IMR-90 (cell line): ENCODE data around the gene GRPEL2. TPM values are rescaled to one million over a fixed set of nuclear protein-coding genes. Genes with fewer than 3 reads are reported as not detected.

Experiments used
- ATAC-seq: fragments of 200-7000 bp; cut with Tn5 transposase; 2 replicates; pipeline ENCODE4 v1.9.1; 2020; ENCODE audit warnings: low read depth, mild to moderate bottlenecking, moderate library complexity
- BruUV-seq: library from RNA; stranded (reverse); fragments of 400-500 nt; replicated peaks from 2 replicates; lab custom pipeline; 2021; lab: Mats Ljungman, UMichigan
- CTCF ChIA-PET: fragments of 300-600 bp; formaldehyde crosslinking; extraction: SDS; loops from one replicate; lab custom pipeline; 2021; ENCODE audit warnings: antibody characterized with exemption; lab: Yijun Ruan, JAX
- POLR2A ChIA-PET: fragments of 300-600 bp; sonication (Branson Sonifier 250); formaldehyde crosslinking; loops from one replicate; lab custom pipeline; 2022; ENCODE audit warnings: antibody characterized with exemption; ENCODE audit not compliant: unreplicated experiment; lab: Charles Lee
- DNase-seq: peaks from one replicate; pipeline ENCODE4 v3.0.0; 2013
- H2AFZ ChIP-seq: replicated peaks from 2 replicates; pipeline ENCODE3; 2013; ENCODE audit warnings: low read length, mild to moderate bottlenecking; ENCODE audit not compliant: poor library complexity
- H2AK5ac ChIP-seq: 2 replicates; pipeline ENCODE4 v1.6.1; 2013; ENCODE audit warnings: low read depth, low read length, inconsistent platforms
- H2AK9ac ChIP-seq: replicated peaks from 2 replicates; pipeline ENCODE3; 2013; ENCODE audit warnings: mild to moderate bottlenecking, low read depth, low read length, moderate library complexity; ENCODE audit not compliant: poor library complexity
- H2BK120ac ChIP-seq: 2 replicates; pipeline ENCODE4 v1.6.1; 2013; ENCODE audit warnings: low read depth, low read length, inconsistent platforms
- H2BK15ac ChIP-seq: 3 replicates; pipeline ENCODE4 v1.6.1; 2013; ENCODE audit warnings: low read depth, low read length, inconsistent platforms
- H2BK20ac ChIP-seq: 2 replicates; pipeline ENCODE4 v1.6.1; 2013; ENCODE audit warnings: low read depth, mild to moderate bottlenecking, inconsistent platforms, low read length, moderate library complexity
- H2BK5ac ChIP-seq: 2 replicates; pipeline ENCODE4 v1.6.1; 2013; ENCODE audit warnings: mild to moderate bottlenecking, low read depth, low read length, inconsistent platforms; ENCODE audit not compliant: poor library complexity, severe bottlenecking
- H3K14ac ChIP-seq: replicated peaks from 2 replicates; pipeline ENCODE4 v1.6.1; 2013; ENCODE audit warnings: low read depth, low read length, inconsistent platforms
- H3K18ac ChIP-seq: 2 replicates; pipeline ENCODE4 v1.6.1; 2013; ENCODE audit warnings: low read depth, low read length, control low read depth
- H3K23ac ChIP-seq: 2 replicates; pipeline ENCODE4 v1.6.1; 2013; ENCODE audit warnings: low read depth, low read length, inconsistent platforms
- H3K27ac ChIP-seq: 2 replicates; pipeline ENCODE4 v1.5.1; 2013; ENCODE audit warnings: mild to moderate bottlenecking, control low read depth, low read length; ENCODE audit not compliant: insufficient read depth
- H3K27me3 ChIP-seq: 2 replicates; pipeline ENCODE4 v1.6.1; 2013; ENCODE audit warnings: low read length; ENCODE audit not compliant: control insufficient read depth, insufficient read depth
- H3K36me3 ChIP-seq: 2 replicates; pipeline ENCODE4 v1.6.1; 2013; ENCODE audit warnings: low read length, mixed read lengths; ENCODE audit not compliant: control insufficient read depth, insufficient read depth
- H3K4ac ChIP-seq: 2 replicates; pipeline ENCODE4 v1.6.1; 2013; ENCODE audit warnings: low read depth, low read length, inconsistent platforms
- H3K4me1 ChIP-seq: 2 replicates; pipeline ENCODE4 v1.6.1; 2013; ENCODE audit warnings: low read length, mixed read lengths; ENCODE audit not compliant: control insufficient read depth, insufficient read depth
- H3K4me2 ChIP-seq: 2 replicates; pipeline ENCODE4 v1.6.1; 2013; ENCODE audit warnings: low read depth, mild to moderate bottlenecking, control low read depth, low read length, moderate library complexity
- H3K4me3 ChIP-seq: 2 replicates; pipeline ENCODE4 v1.5.1; 2013; ENCODE audit warnings: low read depth, mild to moderate bottlenecking, control low read depth, low read length, moderate library complexity; ENCODE audit not compliant: insufficient read depth
- H3K56ac ChIP-seq: 2 replicates; pipeline ENCODE4 v1.6.1; 2013; ENCODE audit warnings: low read length, inconsistent platforms; ENCODE audit not compliant: insufficient read depth; ENCODE audit errors: extremely low read depth
- H3K79me1 ChIP-seq, 2 experiments: 2 replicates each; pipeline ENCODE4 v1.6.1; 2013; ENCODE audit warnings: low read length in 2 of 2, inconsistent platforms in 1 of 2, low read depth in 1 of 2
- H3K9ac ChIP-seq: 2 replicates; pipeline ENCODE4 v1.6.1; 2013; ENCODE audit warnings: low read depth, low read length, control low read depth
- H3K9me1 ChIP-seq: 2 replicates; pipeline ENCODE4 v1.6.1; 2013; ENCODE audit warnings: low read length, inconsistent platforms; ENCODE audit not compliant: insufficient read depth
- H3K9me3 ChIP-seq: 2 replicates; pipeline ENCODE4 v1.6.1; 2013; ENCODE audit warnings: low read length; ENCODE audit not compliant: control insufficient read depth, insufficient read depth
- H4K20me1 ChIP-seq: 2 replicates; pipeline ENCODE4 v1.6.1; 2013; ENCODE audit warnings: low read length, inconsistent platforms; ENCODE audit not compliant: insufficient read depth
- H4K5ac ChIP-seq: 2 replicates; pipeline ENCODE4 v1.6.1; 2013; ENCODE audit warnings: mild to moderate bottlenecking, low read depth, low read length, control low read depth
- H4K8ac ChIP-seq, 2 experiments: 2 replicates each; pipeline ENCODE4 v1.6.1; 2013; ENCODE audit warnings: low read depth in 2 of 2, low read length in 2 of 2, control low read depth in 1 of 2, inconsistent platforms in 1 of 2
- H4K91ac ChIP-seq: 2 replicates; pipeline ENCODE4 v1.6.1; 2013; ENCODE audit warnings: low read depth, low read length, inconsistent platforms; ENCODE audit not compliant: insufficient read depth
- BHLHE40 ChIP-seq: fragments of 150-350 bp; IDR thresholded peaks from 2 replicates; pipeline ENCODE4 v1.6.1; 2016; ENCODE audit warnings: mild to moderate bottlenecking, low read depth, low read length
- CEBPB ChIP-seq: IDR thresholded peaks from 2 replicates; pipeline ENCODE4 v1.6.1; 2012; ENCODE audit warnings: low read depth, low read length, improper control_type of control experiment
- CHD1 ChIP-seq: IDR thresholded peaks from 2 replicates; pipeline ENCODE4 v1.6.1; 2012; ENCODE audit warnings: low read depth, low read length, improper control_type of control experiment
- FOS ChIP-seq: fragments of 150-350 bp; IDR thresholded peaks from 2 replicates; pipeline ENCODE4 v1.6.1; 2016; ENCODE audit warnings: low read depth, low read length
- MAFK ChIP-seq: IDR thresholded peaks from 2 replicates; pipeline ENCODE4 v1.6.1; 2012; ENCODE audit warnings: low read depth, low read length, improper control_type of control experiment
- MAZ ChIP-seq: IDR thresholded peaks from 2 replicates; pipeline ENCODE4 v1.6.1; 2012; ENCODE audit warnings: low read depth, mild to moderate bottlenecking, low read length, improper control_type of control experiment, moderate library complexity, borderline replicate concordance
- MXI1 ChIP-seq: IDR thresholded peaks from 2 replicates; pipeline ENCODE4 v1.6.1; 2012; ENCODE audit warnings: low read depth, mild to moderate bottlenecking, low read length, moderate library complexity, borderline replicate concordance
- NFE2L2 ChIP-seq: fragments of 150-350 bp; IDR thresholded peaks from 2 replicates; pipeline ENCODE4 v1.6.1; 2016; ENCODE audit warnings: low read depth, mild to moderate bottlenecking, low read length
- POLR2A ChIP-seq: IDR thresholded peaks from 2 replicates; pipeline ENCODE4 v1.6.1; 2012; ENCODE audit warnings: mild to moderate bottlenecking, low read depth, low read length
- RCOR1 ChIP-seq: IDR thresholded peaks from 2 replicates; pipeline ENCODE4 v1.6.1; 2012; ENCODE audit warnings: mild to moderate bottlenecking, low read length, improper control_type of control experiment; ENCODE audit not compliant: insufficient replicate concordance
- RFX5 ChIP-seq: IDR thresholded peaks from 2 replicates; pipeline ENCODE4 v1.8.0; 2012; ENCODE audit warnings: low read depth, mild to moderate bottlenecking, low read length, moderate library complexity
- SMC3 ChIP-seq: fragments of 150-350 bp; IDR thresholded peaks from 2 replicates; pipeline ENCODE4 v1.6.1; 2016; ENCODE audit warnings: low read depth, mild to moderate bottlenecking, antibody characterized with exemption, low read length, moderate library complexity
- WGBS, 2 experiments: methylation state at CpG; one replicate each; pipeline versions ENCODE4 v1.1.5 to v1.1.7; 2013; ENCODE audit warnings: missing lambda C conversion rate in 2 of 2; ENCODE audit not compliant: insufficient read length in 1 of 2; ENCODE audit errors: extremely low coverage in 2 of 2; 5-methylcytosine and 5-hydroxymethylcytosine counted together
- dilution Hi-C: fragments of 300-500 bp; cut with HindIII; formaldehyde crosslinking; loops from one replicate; pipeline ENCODE4 v1.14.3; 2018; ENCODE audit warnings: low sequenced_read_pairs; ENCODE audit not compliant: unreplicated experiment
- in situ Hi-C: fragments of 300-500 bp; cut with MboI; formaldehyde crosslinking; loops from 3 replicates; pipeline ENCODE4 v1.14.3; 2019; ENCODE audit warnings: low sequenced_read_pairs, inconsistent platforms, mixed read lengths
- intact Hi-C: fragments of 100-400 bp; cut with micrococcal nuclease; formaldehyde crosslinking; loops from 2 replicates; pipeline ENCODE4 v1.10.0; 2022
- polyA plus RNA-seq, 3 experiments: library from polyadenylated mRNA; depleted of rRNA; stranded (reverse); fragments of >200 nt; gene quantifications; 2 replicates each; pipeline ENCODE4 v1.2.3, GENCODE V29; 2012; ENCODE audit warnings: low replicate concordance in 1 of 3
- total RNA-seq: library from RNA; depleted of rRNA; stranded (reverse); fragments of >200 nt; gene quantifications from 2 replicates; pipeline ENCODE4 v1.2.3, GENCODE V29; 2012
- TF ChIP-seq, protein P1 (sequence below): fragments of 150-350 bp; IDR thresholded peaks from 2 replicates; pipeline ENCODE4 v1.6.1; 2016; ENCODE audit warnings: low read depth, mild to moderate bottlenecking, low read length, moderate library complexity, borderline replicate concordance
- TF ChIP-seq, protein P2 (sequence below): fragments of 150-350 bp; IDR thresholded peaks from 2 replicates; pipeline ENCODE4 v1.6.1; 2017; ENCODE audit warnings: mild to moderate bottlenecking, antibody characterized with exemption, low read length, low read depth

The GRPEL2 gene
- total and polyA plus RNA-seq, 2 of the 4 experiments (the other 2 are of a cell fraction): 6.2 to 18.1 TPM

DNA sequence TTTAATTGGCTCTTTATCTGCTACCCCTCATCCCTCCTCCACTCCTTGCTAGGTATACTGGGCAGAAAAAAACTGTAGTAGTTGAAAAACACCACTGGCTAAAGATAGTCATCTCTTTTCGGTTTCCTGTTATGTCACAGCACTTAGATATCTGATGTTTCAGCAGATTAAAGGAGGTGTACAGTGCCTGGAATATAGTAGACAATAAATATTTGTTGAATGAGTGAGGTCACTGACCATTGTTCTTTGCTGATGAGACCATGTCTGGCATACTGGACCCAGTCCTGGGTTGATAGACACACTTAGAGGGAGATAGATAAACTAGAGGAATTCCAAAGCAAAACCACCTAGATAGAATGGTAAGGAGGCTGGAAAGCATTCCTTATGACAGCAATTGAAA is 3.2 kb downstream of the GRPEL2 start:
- Histone ChIP-seq H3K36me3 (peaks cover 30% of the 10 kb centered on the region), H3K27me3 (no peaks in the 10 kb centered on the region), H3K9me3 (no peaks in the 10 kb centered on the region), H3K4me1 (peaks cover 2% of the 10 kb centered on the region; the same call in 1 of the 2 replicates), H3K9me1 (peaks cover 6% of the 10 kb centered on the region; the same call in 1 of the 2 replicates), H4K8ac (no peak overlapping the region), H2BK120ac (no peak overlapping the region), H2BK15ac (no peak overlapping the region), H3K14ac (no peak overlapping the region), H2AK5ac (no peak overlapping the region), H4K20me1 (peaks cover 7% of the 10 kb centered on the region; the same call in 1 of the 2 replicates), H3K4me2 (no peak overlapping the region), H2BK20ac (no peak overlapping the region), H4K5ac (no peak overlapping the region), H3K23ac (no peak overlapping the region), H2BK5ac (no peak overlapping the region), H3K18ac (no peak overlapping the region), H3K79me1 (peaks cover 34 to 40% of the 10 kb centered on the region in 2 experiments), H3K4ac (no peak overlapping the region), H3K9ac (no peak overlapping the region), H3K27ac (no peak overlapping the region), H2AK9ac (no peak overlapping the region), H4K91ac (no peak overlapping the region), H2AFZ (no peak overlapping the region), H3K56ac (no peak overlapping the region), H3K4me3 (no peak overlapping the region)
- ATAC-seq (no peak), DNase-seq (no peak)
- intact Hi-C loops (loop anchor here (5.0 kb wide), 2 partner anchors 81 to 206 kb away; partner anchors contain the start of gene ABLIM3), in situ Hi-C loops (no loop called here), dilution Hi-C loops (no loop called here)
- no CpG with 5 or more reads among the region's 1 CpG for WGBS, 2 experiments
- ChIA-PET CTCF (no interaction called here), POLR2A (no interaction called here)
- no peak for TF ChIP-seq MXI1
- no peak for TF ChIP-seq NFE2L2
- no peak for TF ChIP-seq CEBPB
- TF ChIP-seq MAFK: no peak
- TF ChIP-seq SMC3: no peak
- no peak for TF ChIP-seq RCOR1
- no peak for TF ChIP-seq RFX5
- TF ChIP-seq, protein P1, sequence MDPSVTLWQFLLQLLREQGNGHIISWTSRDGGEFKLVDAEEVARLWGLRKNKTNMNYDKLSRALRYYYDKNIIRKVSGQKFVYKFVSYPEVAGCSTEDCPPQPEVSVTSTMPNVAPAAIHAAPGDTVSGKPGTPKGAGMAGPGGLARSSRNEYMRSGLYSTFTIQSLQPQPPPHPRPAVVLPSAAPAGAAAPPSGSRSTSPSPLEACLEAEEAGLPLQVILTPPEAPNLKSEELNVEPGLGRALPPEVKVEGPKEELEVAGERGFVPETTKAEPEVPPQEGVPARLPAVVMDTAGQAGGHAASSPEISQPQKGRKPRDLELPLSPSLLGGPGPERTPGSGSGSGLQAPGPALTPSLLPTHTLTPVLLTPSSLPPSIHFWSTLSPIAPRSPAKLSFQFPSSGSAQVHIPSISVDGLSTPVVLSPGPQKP: no peak
- TF ChIP-seq CHD1: no peak
- TF ChIP-seq, protein P2, sequence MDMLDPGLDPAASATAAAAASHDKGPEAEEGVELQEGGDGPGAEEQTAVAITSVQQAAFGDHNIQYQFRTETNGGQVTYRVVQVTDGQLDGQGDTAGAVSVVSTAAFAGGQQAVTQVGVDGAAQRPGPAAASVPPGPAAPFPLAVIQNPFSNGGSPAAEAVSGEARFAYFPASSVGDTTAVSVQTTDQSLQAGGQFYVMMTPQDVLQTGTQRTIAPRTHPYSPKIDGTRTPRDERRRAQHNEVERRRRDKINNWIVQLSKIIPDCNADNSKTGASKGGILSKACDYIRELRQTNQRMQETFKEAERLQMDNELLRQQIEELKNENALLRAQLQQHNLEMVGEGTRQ: no peak
- no peak for TF ChIP-seq FOS
- no peak for TF ChIP-seq BHLHE40
- TF ChIP-seq MAZ: no peak
- no peak for TF ChIP-seq POLR2A
- BruUV-seq: no TSS peak
